ENCODE measurements around the gene RGS17. TPM values are rescaled to one million over a fixed set of nuclear protein-coding genes. Genes with fewer than 3 reads are reported as not detected.
"Not testable (repeated sequence)": the region's sequence is repeated elsewhere in the genome, so short reads cannot be mapped to it uniquely, and the experiment has no call there.

The RGS17 gene
- total RNA-seq, 1 experiment from 2014 or later: 1.3 TPM

- no peak for DNase-seq (ENCODE audit: low read depth)
Measured at GRCh38 chr6:153125032-153125431, 6.0 kb downstream of the RGS17 start.

GRCh38 chr6:153123801-153124200 is 7.3 kb downstream of the RGS17 start:
- DNase-seq (ENCODE audit: low read depth): no peak

- DNase-seq (ENCODE audit: low read depth): no peak
Measured at GRCh38 chr6:153121311-153121710, 9.8 kb downstream of the RGS17 start.

GRCh38 chr6:153117986-153118879 is 12.8 kb downstream of the RGS17 start:
- peak; percentile 80 for DNase-seq (ENCODE audit: low read depth)

GRCh38 chr6:153111082-153111481 is 20.0 kb downstream of the RGS17 start:
- not testable (repeated sequence) for DNase-seq (ENCODE audit: low read depth)

GRCh38 chr6:153110612-153111011 is 20.5 kb downstream of the RGS17 start:
- DNase-seq (ENCODE audit: low read depth): not testable (repeated sequence)

GRCh38 chr6:153108315-153108714 is 22.8 kb downstream of the RGS17 start:
- peak; percentile 58 for DNase-seq (ENCODE audit: low read depth)

- no peak for DNase-seq (ENCODE audit: low read depth)
Measured at GRCh38 chr6:153106021-153106420, 25.1 kb downstream of the RGS17 start.

GRCh38 chr6:153104220-153104619 is 26.9 kb downstream of the RGS17 start:
- no peak for DNase-seq (ENCODE audit: low read depth)

GRCh38 chr6:153103319-153103655 is 27.8 kb downstream of the RGS17 start:
- no peak for DNase-seq (ENCODE audit: low read depth)

GRCh38 chr6:153102605-153103318 is 28.3 kb downstream of the RGS17 start:
- DNase-seq (ENCODE audit: low read depth): no peak

- DNase-seq (ENCODE audit: low read depth): no peak
Measured at GRCh38 chr6:153101461-153101860, 29.6 kb downstream of the RGS17 start.

- DNase-seq (ENCODE audit: low read depth): no peak
Measured at GRCh38 chr6:153099636-153100035, 31.4 kb downstream of the RGS17 start.

GRCh38 chr6:153096792-153097191 is 34.3 kb downstream of the RGS17 start:
- DNase-seq (ENCODE audit: low read depth): no peak

GRCh38 chr6:153096031-153096430 is 35.1 kb downstream of the RGS17 start:
- DNase-seq (ENCODE audit: low read depth): no peak

- DNase-seq (ENCODE audit: low read depth): peak; percentile 93
Measured at GRCh38 chr6:153092082-153093013, 38.7 kb downstream of the RGS17 start.

GRCh38 chr6:153090241-153090930 is 40.7 kb downstream of the RGS17 start:
- DNase-seq (ENCODE audit: low read depth): peak; percentile 90

GRCh38 chr6:153088796-153089195 is 42.3 kb downstream of the RGS17 start:
- DNase-seq (ENCODE audit: low read depth): no peak

- no peak for DNase-seq (ENCODE audit: low read depth)
Measured at GRCh38 chr6:153087436-153087835, 43.6 kb downstream of the RGS17 start.

- no peak for DNase-seq (ENCODE audit: low read depth)
Measured at GRCh38 chr6:153086225-153086990, 44.7 kb downstream of the RGS17 start.

- no peak for DNase-seq (ENCODE audit: low read depth)
Measured at GRCh38 chr6:153085239-153085638, 45.8 kb downstream of the RGS17 start.
